ENCODE results near the gene LZTS2. TPM values are rescaled to one million over a fixed set of nuclear protein-coding genes. Genes with fewer than 3 reads are reported as not detected.
"Not testable (repeated sequence)": the region's sequence is repeated elsewhere in the genome, so short reads cannot be mapped to it uniquely, and the experiment has no call there.

The LZTS2 gene
- total RNA-seq, 1 donor from 2014 or later = 72.9 TPM

DNA sequence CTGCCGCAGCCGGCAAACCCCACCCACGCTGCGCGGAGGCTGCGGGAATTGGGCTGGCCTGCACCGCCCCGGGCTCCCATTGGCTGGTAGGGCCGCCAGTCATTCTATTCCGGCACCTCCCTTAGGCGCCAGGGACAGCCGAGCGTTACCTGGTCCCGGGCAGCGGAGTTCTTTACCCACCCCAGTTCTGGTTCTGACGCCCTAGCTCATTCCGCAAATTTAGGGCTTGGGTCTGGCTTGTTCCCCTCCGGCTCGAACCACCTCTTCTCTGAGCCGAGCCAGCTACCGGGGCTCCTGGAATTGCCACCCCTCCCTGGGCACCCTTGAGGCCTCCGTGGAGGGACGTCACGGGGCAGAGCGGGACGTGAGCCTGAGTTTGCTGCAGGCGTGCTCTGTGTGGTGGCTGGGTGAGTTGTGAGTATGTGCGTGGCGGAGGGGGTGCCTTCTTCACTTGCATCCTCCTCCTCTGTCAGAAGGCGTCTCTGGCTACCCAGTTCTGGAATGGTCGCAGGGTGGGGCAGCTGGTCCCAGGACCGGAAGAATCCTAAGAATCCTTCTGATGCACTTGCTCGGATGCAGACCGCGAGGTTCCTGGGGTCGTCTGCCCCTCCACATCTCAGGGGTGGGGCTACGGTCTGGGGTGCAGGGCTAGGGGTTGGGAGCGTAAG lies 31.7 kb downstream of the LZTS2 start, which contains the start of the genes PDZD7 and SFXN3:
Gene PDZD7, minus strand, starts transcription at position 2 of the 668 bp plus-strand sequence. CDS start 910 bp downstream, outside the sequence.
Gene SFXN3, plus strand, starts transcription at position 107 of the 668 bp plus-strand sequence. CDS start 3,461 bp downstream, outside the sequence.
- DNase-seq (ENCODE audit: low read depth) = peak; percentile 76

- DNase-seq (ENCODE audit: low read depth) = peak; percentile 13
These were observed 32.4 kb downstream of the LZTS2 start for GRCh38 chr10:101031796-101032636.

DNA sequence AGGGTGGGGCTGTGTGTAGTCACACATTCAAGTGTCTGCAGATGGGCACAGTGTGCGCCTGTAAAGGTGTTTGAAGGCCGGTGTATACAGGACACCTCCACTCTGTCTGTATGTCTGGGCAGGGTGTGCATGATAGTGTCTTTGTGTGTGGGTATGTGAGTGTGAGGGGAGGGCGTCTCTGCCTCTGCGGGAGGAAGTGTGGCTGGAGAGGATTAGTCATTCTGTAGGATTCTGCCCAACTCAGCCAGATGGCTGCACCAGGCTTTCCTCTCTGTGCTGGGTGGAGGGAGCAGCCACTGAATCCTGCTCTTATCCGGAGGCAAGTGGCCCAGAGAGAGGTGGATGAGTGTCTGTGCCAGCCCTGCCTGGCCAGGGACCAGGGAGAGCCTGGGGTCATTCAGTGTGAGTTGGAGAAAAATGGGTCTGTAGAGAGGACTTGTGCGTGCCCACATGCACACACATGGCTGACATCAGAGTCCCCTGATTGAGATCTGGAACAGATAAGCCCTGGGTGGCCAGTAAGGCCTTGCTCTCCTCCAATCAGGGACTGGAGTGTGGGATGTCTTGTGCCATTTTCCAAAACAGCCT lies 33.1 kb downstream of the LZTS2 start:
- peak; percentile 79 for DNase-seq (ENCODE audit: low read depth)

GRCh38 chr10:101033276-101033675 lies 33.7 kb downstream of the LZTS2 start:
- no peak for DNase-seq (ENCODE audit: low read depth)

GRCh38 chr10:101034404-101034803 lies 34.8 kb downstream of the LZTS2 start:
- not testable (repeated sequence) for DNase-seq (ENCODE audit: low read depth)

DNA sequence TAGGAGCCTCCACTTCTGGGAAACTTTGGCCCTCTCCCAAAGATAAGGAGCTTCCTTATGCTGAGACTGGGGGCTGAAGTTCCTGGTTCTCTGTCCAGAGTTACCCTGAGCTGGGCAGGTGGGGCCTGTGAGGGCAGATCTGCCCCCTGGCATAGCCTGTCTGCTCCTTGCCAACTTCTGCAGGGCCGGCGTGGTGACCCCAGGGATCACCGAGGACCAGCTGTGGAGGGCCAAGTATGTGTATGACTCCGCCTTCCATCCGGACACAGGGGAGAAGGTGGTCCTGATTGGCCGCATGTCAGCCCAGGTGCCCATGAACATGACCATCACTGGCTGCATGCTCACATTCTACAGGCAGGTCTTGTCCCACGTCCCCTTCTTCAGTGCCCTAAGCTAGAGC lies 35.7 kb downstream of the LZTS2 start:
- no peak for DNase-seq (ENCODE audit: low read depth)

DNA sequence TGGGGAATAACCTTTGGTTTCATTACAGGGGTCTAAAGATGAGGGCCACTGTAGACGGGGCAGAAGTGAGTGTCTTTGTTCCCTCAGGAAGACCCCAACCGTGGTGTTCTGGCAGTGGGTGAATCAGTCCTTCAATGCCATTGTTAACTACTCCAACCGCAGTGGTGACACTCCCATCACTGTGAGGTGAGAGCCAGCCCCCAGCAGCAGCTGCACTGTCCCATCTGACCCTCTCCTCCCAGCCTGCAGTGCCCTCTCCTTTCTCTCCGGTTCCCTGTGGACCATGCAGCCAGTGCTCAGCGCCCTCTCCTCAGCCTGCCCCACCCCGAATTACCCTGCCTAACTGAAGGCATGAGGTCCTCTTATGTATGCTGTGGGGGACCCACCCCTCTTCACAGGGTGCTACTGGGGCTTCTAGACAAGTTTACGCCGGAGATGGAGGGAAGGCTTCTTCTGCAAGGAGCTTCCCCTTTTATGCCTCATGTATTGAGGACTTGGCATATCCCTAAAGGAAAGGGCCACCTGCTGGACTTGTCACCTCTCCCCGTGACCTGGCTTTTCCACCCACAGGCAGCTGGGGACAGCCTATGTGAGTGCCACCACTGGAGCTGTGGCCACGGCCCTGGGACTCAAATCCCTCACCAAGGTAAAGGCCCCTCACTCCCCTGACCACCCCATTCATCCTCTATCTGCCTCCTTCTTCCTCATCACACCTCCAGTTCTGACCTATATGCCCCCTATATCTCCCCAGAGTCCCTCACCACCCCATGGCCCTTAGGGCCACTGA lies 36.5 kb downstream of the LZTS2 start:
- DNase-seq (ENCODE audit: low read depth) = no peak

GRCh38 chr10:101036726-101037125 lies 37.1 kb downstream of the LZTS2 start:
- DNase-seq (ENCODE audit: low read depth) = no peak

DNA sequence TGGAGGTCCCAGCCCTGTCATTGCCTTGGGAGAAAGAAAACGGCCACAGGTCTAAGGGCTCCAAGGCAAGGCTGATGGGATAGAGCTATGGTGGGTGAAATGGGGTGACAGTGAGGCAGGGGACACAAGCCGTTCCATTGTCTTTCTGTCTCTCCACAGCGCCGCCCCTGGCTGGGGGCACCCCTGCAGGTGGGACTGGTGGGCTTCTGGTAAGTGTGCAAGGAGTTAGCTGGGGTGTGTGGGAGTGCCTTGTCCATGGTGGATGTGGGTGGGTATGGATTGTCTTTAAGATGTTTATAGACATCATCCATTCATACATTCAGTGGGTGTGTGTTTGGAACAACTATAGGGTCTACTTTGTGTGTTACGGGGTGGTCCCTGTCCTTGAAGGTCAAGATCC lies 38.9 kb downstream of the LZTS2 start:
- no peak for DNase-seq (ENCODE audit: low read depth)

DNA sequence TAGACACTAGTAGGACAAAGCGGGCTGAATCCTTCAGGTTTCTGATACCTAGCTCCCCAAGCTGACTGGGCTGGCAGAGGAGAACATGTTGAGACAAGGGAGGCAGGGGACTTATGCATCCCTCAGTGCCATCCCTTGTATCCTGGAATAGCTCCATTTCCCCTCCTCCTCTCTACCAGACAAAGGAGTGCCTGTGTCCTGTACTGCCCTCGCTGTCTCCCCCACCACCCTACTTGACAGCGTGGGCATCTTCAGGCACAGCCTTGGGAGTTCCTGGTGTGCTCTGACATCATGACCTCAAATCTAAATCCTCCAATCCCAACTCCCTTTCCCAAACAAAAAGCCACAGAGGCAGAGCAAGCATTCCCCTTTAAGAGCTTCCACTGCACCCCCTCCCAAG lies 40.5 kb downstream of the LZTS2 start:
- DNase-seq (ENCODE audit: low read depth) = no peak

- no peak for DNase-seq (ENCODE audit: low read depth)
These were observed 41.2 kb downstream of the LZTS2 start for GRCh38 chr10:101040851-101041250.

DNA sequence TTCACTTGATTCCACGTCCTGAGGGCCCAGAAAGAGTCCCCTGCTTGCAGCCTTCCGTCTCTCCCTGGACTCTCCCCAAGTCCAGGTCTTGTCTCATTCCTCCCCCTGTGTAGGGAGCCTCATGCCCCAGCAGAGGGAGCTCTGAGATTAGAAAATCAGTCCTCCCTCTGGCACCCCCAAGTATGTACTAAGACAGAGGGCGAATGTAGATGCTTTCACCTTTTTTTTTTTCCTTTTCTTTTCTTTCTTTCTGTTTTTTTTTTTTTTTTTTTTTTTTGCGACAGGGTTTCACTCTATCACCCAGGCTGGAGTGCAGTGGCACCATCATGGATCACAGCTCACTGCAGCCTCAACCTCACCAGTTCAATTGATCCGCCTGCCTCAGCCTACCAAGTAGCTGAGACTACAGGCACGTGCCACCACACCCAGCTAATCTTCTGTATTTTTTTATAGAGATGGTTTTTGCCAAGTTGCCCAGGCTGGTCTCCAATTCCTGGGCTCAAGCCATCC lies 41.7 kb downstream of the LZTS2 start:
- DNase-seq (ENCODE audit: low read depth) = peak; percentile 76

GRCh38 chr10:101042118-101042517 lies 42.5 kb downstream of the LZTS2 start:
- DNase-seq (ENCODE audit: low read depth) = no peak

GRCh38 chr10:101042667-101043362 lies 43.2 kb downstream of the LZTS2 start:
- DNase-seq (ENCODE audit: low read depth) = peak; percentile 96

GRCh38 chr10:101043363-101043707 lies 43.7 kb downstream of the LZTS2 start:
- no peak for DNase-seq (ENCODE audit: low read depth)

DNA sequence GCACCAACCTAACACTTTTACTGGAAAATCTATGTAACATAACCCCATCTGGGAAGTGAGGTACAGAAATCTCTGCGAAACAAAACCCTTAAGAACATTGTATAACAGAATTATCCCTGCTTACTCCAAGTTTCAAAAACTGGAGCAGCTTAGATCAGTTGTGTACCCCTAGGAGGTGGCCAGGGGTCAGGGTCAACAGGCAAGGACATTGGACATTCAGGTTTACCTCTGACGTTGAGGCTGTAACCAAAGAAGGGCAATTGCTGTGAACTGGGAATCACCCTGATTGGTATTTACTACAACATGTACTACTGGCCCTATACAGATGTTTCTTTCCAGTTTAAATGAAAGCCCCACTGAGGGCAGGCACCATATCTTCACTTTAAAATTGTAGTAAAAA lies 44.5 kb downstream of the LZTS2 start:
- DNase-seq (ENCODE audit: low read depth) = no peak

GRCh38 chr10:101046332-101047238 lies 47.0 kb downstream of the LZTS2 start:
- DNase-seq (ENCODE audit: low read depth) = no peak

DNA sequence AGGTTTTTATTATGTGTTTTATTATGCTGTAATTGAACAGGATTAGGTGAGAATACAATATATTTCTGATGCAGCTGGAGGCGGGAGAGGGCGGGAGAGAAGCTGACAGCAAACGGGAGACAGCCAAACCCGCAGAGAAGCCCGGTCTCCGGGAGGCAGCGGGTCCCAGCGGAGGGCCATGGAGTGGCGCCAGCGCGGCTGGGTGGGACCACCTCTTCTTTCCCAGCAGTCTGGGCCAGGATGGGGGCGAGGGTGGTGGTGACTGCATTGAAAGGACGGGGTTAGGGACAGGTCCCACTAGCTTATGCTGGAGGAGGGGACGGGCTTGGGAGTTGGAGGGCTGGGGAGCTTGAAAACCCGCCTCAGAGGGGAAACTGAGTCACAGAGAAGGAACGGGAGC lies 47.7 kb downstream of the LZTS2 start:
- DNase-seq (ENCODE audit: low read depth) = no peak

DNA sequence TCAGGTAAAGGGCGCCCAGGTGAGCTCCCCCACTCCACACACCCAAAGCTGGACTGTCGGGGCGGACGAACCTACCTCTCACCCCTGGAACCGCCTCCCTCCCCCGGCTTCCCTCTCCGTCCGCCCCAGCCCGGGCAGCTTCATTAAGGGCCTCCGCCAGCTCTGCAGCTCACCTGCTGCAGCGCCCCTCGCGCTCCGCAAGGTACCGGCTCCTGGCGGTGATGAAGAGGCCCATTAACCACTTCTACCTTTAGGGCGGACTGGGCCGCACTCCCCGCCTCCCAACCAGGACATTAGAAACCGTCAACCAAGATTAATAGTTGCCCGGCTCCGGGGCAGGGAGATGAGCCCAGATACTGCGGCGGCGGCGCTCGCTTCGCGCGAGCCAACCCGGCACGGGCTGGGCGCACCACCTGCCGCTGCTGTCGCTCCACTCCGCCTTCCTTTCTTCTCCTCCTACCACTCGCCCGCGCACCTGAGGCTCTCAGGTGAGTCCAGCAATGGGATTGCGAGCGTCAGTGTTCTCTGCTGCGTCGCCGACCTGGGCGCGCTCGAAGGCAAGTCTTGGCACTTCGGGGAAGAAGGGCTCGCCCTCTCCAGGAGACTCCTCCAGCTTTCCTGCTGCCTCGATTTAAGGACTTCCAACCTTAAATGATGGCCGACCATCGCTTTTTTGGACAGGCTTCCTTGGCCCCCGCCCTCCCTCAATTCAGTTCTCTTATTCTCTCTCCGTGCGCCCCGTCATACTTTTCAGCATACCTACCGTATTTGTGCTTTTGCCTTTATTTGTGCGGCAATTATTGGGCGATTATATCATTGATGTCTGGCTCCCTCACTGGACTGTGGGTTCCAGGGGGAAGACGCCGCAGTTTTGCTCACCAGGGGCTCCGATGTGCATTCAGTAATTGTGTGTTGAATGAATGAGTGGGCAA lies 48.6 kb downstream of the LZTS2 start:
- DNase-seq (ENCODE audit: low read depth) = no peak

All from renal cortical epithelial cell (primary cell).